GOT3 (cell line): ENCODE data around the gene PPP2R5C.
"Not testable (repeated sequence)": the region's sequence is repeated elsewhere in the genome, so short reads cannot be mapped to it uniquely, and the experiment has no call there.

ENCODE experiments used
- DNase-seq: peaks from one replicate; lab custom pipeline; 2025; ENCODE audit warnings: mixed read lengths; lab: John Stamatoyannopoulos, UW

The PPP2R5C gene

DNA sequence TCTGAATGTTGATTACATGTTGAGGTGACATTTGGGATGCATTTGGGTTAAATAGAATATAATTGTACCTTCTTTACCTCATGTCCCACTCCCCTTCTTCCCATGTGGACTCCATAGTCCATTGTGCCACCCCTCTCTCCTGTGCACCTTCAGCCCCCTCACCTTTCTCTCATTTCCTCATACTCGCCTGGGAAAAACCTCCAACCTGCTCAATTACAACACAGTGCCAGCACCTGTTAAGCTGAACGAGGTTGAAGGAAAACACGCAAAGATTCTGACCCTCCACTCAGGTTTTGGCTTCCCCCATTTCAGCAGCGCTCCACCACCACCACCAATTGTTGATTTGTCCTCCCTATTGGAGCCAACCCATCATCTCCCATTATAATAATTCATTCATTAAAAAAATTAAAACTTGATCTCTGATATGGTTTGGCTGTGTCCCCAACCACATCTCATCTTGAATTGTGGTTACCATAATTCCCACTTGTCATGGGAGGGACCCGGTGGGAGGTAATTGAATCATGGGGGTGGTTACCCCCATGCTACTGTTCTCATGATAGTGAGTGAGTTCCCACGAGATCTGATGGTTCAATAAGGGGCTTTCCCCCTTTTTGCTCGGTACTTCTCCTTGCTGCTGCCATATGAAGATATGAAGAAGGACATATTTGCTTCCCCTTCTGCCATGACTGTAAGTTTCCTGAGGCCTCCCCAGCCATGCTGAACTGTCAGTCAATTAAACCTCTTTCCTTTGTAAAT is 33.7 kb upstream of the PPP2R5C start:
- DNase-seq, result no peak

DNA sequence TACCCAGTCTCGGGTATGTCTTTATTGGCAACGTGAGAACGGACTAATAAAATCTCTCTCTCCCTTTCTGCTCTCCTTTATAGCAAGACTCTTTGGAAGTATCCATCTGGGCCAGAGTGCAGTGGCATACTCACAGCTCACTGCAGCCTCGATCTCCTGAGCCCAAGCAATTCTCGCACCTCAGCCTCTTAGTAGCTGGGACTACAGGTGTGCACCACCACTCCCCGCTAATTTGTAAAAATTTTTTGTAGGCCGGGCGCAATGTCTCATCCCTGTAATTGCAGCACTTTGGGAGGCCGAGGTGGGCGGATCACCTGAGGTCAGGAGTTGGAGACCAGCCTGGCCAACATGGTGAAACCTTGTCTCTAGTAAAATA is 33.2 kb upstream of the PPP2R5C start:
- DNase-seq, result no peak

DNA sequence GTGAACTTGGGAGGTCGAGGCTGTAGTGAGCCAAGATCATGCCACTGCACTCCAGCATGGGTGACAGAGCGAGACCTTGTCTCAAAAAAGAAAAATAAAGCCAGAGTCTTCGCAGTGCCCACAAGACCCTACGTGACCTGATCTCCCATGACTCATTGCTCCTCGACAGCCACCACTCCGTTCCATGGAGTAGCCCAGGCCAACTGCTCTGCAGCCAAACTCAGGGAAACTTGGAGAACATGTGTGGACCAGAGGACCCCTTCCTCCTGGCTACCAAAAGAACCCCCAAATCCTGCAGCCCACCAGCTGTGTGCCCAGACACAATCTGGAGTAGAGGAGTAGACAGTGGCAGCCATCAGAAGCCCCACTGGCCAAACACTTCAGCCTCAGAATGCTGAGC is 32.1 kb upstream of the PPP2R5C start:
- DNase-seq, result no peak

DNA sequence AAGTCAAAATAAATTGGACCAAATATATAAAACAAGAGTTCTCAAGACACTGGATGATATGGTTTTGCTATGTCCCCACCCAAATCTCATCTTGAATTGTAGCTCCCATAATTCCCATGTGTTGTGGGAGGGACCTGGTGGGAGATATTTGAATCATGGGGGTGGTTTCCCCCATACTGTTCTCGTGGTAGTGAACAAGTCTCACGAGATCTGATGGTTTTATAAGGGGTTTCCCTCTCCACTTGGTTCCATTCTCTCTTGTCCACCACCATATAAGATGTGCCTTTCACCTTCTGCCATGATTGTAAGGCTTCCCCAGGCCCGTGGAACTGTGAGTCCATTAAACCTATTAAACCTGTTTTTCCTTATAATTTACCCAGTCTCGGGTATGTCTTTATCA is 31.4 kb upstream of the PPP2R5C start:
- not testable (repeated sequence) for DNase-seq

DNA sequence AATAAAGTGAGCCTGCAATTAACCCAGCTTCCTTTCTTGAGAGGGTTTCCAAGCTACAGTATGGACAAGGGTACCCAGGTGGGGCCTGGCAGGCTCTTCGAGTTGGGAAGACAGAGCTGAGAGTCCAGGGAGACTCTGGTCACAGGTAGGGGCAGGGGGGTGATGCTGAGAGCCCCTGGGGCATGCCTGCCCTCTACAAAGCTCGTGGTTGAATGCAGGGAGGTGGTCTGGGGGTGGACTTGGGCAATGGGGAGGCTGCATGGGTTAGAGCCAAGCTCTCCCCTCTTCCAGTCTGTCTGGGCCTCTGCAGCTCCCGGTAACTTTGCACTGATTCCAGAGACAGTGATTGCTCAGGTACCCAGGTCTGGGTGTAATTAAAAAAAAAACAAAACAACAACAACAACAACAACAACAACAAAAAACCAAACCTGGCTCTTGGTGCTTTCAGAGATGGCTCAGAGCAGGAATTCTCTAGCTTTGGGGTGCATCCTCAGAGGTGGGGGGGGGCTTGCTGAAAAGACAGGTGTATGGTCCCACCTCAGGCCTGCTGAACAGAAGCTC is 30.8 kb upstream of the PPP2R5C start:
- DNase-seq, result no peak

DNA sequence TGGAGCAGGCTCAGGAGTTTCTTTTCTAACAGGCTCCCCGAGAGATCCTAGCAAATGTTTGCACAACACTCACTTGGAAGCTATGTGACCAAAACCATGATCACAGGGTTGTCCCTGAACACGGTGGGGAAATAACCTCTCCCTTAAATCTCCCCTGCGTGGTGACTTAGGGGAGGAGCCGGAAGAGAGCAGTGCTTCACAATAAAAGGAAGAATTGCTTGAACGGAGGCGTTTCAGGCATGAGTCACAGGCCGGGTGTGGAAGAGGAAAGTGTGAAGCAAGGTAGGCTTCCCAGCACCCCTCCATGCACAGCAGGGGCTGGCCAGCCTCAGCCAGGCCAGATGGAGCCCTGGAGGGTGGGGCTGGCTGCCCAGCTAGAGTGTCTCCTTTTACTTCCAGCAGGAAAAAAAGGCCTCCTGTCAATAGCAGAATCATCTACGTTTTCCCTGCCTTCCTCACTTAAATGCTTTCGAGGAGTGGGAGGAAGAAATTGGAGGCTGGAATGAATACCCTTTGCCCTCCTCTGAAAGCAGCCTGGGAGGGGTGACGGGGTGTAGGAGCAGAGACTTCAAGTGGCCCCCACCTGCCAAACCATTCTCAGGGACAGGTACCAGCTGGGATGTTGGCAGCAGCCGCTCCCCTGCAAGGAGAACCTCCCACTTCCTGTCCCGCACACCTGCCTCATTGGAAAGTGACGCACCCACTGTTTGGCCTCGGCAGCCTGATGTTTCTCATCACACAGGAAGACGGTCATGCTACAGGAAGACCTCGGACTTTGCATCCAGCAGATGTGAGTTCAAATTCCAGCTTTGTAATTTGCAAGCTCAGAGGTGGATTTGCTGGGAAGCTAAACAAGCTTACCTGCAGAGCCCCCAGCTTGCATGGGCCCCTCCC is 30.1 kb upstream of the PPP2R5C start:
- DNase-seq, result no peak

DNA sequence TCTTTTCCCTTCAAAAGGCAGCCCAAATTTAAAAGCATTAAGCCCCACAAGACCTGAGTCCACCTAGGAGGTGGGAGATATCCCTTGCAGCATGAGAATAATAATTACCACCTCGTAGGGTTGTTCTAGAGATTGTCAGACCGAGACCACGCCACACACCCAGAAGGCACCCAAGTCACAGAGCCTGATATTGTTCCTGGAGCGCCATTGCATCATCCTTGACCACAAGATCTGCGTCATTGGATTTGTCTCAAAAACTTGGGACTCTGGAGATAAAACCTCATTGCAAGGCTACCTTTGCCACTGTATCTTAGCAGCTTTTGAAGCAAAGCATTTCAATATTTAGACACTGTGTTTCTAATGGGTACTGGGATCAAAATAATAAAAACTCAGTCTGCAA is 29.4 kb upstream of the PPP2R5C start:
- no peak for DNase-seq

DNA sequence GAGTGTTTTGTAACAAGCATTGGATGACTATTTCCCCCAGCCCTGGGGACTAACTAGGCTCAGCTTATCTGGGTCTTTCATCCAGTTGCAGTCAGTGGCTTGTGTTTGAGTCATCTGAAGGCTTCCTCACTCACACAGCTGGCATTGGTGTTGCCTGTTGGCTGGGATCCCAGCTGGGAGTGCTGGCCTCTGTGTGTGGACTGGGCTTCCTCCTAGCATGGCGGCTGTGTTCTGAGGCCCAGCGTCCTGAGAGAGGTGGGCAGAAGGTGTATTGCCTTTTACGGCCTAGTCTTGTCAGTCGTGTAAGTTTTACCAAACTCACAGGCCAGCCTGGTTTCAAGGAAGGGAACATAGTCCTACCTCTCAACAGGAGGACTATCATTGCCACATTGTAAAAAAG is 28.3 kb upstream of the PPP2R5C start:
- no peak for DNase-seq

DNA sequence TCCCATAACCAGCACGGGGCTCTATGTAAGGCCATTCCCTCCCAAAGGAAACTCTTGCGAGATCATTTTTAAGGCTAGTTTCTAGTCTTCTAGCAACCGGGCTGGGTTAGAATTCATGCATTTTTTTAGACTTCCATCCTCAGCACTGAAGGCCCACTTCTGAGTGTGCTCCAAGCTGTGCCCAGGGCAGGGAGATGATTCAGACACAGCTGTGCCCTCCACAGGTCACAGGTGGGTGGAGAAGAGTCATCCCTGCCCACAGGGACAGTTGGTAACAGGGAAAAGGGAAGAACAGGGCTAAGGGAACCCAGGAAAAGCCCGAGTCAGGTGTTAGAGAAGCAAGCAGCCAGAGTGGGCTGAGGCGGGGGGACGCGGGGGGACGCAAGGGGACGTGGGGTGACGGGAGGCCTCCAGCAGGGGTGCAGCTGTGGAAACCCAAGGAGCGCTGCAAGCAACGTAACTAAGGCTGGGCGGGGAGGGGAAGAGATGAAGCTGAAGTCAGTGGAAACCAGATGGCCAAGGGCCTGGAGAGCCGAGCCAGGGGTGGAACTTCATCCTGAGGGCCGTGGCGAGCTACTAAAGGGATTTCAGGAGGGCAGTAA is 27.2 kb upstream of the PPP2R5C start:
- no peak for DNase-seq

DNA sequence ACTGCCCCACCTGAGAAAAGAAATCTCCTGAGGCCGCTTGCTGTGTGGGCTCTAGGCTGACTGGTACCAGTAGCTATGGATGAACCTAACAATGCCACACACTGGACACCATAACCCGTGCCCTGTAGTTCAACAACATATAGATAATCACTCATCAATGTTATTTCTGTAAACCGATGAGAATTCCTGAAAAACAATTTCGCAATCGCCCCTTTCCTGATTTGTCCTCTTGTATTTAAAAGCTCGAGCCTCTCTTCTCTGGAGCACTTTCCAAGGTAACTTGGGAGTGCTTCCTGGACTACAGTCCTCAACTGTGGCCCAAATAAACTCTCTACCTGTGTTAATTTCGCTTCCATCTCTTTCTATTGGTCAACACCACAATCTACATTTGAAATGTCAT is 26.1 kb upstream of the PPP2R5C start:
- DNase-seq, result no peak

DNA sequence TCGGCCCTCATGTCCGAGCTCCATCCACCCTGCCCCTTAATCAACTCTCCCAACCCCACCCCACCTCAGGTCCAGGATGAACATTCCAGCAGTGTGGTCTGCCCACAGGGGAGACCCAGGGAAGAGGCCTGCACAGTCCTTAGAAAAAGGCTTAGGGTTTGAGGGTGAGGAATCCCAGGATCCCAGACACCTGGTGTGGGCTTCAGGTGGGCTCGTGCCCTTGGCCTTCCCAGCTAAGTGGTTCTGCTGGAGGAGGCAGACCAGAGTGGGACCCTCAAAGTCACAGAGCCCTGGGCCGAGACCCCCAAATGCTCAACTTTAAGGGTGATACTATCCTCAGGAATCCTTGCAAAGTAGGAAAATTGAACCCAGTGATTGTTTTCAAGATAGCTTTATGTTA is 25.4 kb upstream of the PPP2R5C start:
- DNase-seq, result no peak

DNA sequence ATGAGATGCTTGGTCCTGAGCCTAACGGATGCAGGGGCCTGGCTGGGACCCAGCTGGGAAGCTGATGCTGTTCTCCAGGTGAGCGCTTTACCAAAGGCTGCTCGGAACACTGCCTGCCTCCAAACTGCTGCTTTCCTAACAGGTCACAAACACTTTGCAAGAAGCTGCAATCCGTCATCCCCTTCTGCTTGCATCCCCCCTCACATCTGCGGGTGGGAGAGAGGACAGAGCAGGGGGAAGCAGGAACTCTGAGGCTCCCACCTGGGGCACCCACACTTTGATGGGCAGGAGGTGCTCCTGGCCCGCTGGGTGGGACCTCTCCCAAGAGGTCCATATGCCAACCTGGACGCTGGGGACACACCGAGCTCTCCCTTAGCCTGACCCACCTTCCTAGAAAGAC is 24.9 kb upstream of the PPP2R5C start:
- DNase-seq, result no peak

DNA sequence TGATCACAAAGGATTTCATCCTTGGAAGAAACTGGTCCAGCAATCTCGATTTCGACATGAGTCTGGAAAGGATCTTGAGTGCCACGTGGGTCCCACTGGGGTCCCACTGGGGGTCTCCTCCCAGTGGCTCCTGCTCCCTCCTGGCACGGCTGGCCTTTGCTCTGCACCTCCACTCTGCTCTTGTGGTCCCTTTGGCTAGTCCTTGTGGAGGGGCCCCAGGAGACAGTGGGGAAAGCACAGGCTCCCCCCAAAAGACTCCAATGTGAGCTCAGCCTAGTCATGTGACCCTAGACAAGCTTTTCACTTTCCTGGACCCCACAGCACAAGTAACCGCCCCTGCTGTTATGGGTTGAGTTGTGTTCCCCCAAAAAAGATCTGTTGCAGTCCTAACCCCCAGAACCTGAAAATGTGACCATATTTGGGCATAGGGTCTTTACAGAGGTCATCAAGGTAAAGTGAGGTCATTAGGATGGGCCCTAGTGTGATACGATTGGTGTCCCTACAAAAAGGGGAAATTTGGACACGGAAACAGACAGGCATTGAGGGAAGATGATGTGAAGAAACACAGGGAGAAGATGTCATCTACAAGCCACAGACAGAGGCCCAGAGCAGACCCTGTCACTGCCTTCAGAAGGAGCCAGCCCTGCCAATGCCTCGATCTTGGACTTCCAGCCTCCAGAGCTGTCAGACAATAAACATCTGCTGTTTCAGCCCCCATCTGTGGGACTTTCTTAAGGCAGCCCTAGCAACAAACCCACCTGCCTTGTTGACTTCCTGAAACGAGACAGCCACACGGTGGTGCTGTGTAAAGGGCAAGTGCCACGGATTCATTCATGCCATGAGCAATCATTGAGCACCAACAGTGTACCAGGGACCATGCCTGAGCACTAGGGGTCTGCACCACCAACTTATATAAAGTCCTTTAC is 23.8 kb upstream of the PPP2R5C start:
- no peak for DNase-seq

DNA sequence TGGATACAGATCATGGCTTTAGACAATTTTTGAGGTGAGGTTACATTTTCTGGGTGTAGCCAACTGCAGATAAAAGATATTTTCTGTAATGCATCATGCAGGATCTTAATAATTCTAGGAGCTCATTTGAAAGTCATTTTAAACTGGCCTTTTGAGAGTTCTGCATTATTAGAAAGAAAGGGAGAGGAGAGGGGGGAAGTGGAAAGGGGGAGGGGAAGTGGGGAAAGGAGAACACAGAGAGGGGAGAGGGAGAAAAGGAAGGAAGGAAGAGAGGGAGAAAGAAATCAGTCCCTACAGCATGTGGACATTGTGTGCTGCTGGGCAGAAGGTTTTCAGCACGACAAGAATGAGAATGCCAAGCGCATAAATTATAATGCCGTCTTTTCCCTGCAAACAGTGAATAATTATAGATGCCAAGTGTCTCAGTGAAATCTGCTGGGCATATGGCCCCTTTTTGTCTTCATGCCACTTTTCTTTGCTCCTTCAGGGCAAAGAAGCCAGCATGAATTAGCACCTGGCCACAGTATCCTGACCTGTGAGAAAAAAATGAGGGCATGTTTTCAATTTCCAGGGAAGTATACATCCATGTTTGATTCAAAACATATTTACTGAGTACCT is 22.7 kb upstream of the PPP2R5C start:
- DNase-seq, result no peak

DNA sequence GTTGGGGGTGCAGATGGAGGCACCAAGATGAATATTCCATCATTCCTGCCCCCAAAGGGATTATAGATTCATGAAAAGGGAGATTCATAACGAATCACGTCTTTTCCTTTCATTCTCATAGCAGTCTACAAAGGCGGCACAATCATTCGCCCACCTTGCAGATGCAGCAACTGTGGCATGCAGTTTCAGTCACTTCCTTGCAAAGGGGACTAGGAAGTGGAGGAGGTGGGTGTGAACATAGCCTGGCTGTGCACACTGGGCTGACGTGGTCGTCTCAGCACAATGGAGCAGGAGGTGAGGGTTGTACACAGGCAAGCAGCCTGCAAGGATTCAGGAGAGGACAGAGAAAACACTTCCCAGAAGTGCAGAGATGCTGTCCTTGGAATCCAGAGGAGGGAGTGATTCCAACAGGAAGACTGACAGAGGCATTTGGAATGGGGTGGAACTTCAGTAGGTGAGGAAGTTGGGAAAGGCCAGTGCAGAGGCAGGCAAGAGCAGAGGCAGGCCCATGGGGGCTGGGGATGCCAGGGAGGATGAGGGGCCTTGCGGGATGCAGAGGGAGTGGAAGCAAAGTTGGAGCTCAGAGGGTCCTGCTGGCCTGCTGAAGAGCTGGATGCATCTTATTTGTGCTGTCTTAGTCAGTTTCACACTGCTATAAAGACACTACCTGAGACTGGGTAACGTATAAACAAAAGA is 21.9 kb upstream of the PPP2R5C start:
- no peak for DNase-seq

DNA sequence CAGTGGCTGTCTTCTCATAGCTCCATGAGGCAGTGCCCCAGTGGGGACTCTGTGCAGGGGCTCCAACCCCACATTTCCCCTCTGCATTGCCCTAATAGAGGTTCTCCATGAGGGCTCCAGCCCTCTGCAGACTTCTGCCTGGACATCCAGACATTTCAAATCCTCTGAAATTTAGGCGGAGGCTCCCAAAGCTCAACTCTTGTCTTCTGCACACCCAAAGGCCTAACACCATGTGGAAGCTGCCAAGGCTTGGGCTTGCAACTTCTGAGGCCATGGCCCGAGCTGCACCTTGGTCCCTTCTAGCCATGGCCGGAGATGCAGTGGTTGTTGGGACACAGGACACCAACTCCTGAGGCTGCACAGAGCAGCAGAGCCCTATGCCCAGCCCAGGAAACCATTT is 20.5 kb upstream of the PPP2R5C start:
- no peak for DNase-seq

DNA sequence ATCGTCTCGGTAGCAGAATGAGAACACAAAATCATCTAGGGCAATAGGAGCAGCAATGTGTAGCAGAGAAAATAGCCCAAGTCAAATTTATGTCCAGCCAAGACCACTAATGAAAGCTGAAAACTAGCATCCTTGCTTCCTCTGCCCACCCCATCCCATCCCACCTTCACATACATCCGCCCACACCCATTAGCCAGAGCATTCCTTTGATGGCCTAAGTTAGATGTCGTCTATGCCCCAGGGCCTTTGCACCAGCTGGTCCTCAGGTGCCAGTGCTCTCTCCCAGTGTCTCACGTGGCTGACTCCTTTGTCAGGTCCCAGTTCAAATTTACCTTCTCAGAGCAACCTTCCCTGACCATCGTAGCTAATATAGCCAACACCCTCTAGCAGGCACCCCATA is 17.8 kb upstream of the PPP2R5C start:
- no peak for DNase-seq

DNA sequence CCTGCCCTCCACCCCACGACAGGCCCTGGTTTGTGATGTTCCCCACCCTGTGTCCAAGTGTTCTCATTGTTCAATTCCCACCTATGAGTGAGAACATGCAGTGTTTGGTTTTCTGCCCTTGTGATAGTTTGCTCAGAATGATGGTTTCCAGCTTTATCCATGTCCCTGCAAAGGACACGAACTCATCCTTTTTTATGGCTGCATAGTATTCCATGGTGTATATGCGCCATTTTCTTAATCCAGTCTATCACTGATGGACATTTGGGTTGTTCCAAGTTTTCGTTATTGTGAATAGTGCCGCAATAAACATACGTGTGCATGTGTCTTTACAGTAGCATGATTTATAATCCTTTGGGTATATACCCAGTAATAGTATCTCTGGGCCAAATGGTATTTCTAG is 17.1 kb upstream of the PPP2R5C start:
- not testable (repeated sequence) for DNase-seq

DNA sequence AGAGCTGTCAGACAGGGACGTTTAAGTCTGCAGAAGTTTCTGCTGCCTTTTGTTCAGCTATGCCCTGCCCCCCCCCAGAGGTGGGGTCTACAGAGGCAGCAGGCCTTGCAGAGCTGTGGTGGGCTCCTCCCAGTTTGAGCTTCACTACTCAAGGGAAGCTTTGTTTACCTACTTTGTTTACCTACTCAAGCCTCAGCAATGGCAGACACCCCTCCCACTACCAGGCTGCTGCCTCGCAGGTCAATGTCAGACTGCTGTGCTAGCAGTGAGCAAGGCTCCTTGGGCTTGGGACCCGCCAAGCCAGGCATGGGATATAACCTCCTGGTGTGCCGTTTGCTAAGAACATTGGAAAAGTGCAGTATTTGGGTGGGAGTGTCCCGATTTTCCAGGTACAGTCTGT is 11.8 kb upstream of the PPP2R5C start:
- not testable (repeated sequence) for DNase-seq

DNA sequence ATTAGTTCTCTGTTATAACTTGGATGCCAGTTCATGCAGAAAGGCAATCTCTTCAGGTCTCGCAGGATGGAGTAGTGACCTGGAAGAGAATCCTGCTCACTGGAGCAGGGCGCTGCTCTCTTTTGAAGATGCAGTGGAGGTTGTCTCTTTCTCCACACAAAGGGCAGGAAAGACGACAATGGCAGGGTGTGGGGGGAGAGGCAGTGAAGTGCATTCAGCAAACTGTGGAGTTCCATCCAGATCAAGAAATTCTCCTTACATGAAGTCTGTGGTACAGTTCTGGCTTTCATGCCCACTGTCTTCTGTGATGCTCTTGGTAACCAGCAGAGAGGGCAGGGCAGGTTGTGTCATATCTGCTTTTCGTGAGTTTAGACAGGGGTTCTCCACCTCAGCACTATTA is 6.6 kb upstream of the PPP2R5C start:
- DNase-seq, result no peak
